Activated B cell treated with CpG ODN at 0.5 μM for 24 hours (primary cell): ENCODE results near the gene ITGA6. TPM values are rescaled to one million over a fixed set of nuclear protein-coding genes. Genes with fewer than 3 reads are reported as not detected.
A peak's percentile ranks its signal among the peaks of the same experiment; 100 is the strongest.

ENCODE experiments used
- ATAC-seq: fragments of 200-7000 bp; cut with Tn5 transposase; one replicate; pipeline ENCODE4 v1.10.0; 2021; ENCODE audit warnings: low read depth, mild to moderate bottlenecking, moderate library complexity
- CTCF ChIA-PET: fragments of 350-600 bp; sonication (Branson Sonifier 250); formaldehyde crosslinking; loops from one replicate; lab custom pipeline; 2021; ENCODE audit warnings: antibody characterized with exemption; lab: Charles Lee
- POLR2A ChIA-PET: fragments of 350-600 bp; sonication (Branson Sonifier 250); formaldehyde crosslinking; loops from one replicate; lab custom pipeline; 2021; ENCODE audit warnings: antibody characterized with exemption; lab: Charles Lee
- DNase-seq: peaks from one replicate; pipeline ENCODE4 v3.0.0; 2022
- H3K27ac Mint-ChIP-seq: one replicate; pipeline ENCODE4 v1.8.0; 2020; ENCODE audit warnings: mixed read lengths
- H3K27me3 Mint-ChIP-seq: one replicate; pipeline ENCODE4 v1.8.0; 2021; ENCODE audit warnings: mixed read lengths
- H3K36me3 Mint-ChIP-seq: one replicate; pipeline ENCODE4 v1.8.0; 2021; ENCODE audit warnings: low read depth, mixed read lengths
- H3K4me1 Mint-ChIP-seq: one replicate; pipeline ENCODE4 v1.8.0; 2021; ENCODE audit warnings: mixed read lengths
- H3K4me3 Mint-ChIP-seq: one replicate; pipeline ENCODE4 v1.8.0; 2020; ENCODE audit warnings: mild to moderate bottlenecking, mixed read lengths
- H3K9me3 Mint-ChIP-seq: one replicate; pipeline ENCODE4 v1.8.0; 2020; ENCODE audit warnings: mixed read lengths
- CTCF ChIP-seq: fragments of 200-600 bp; IDR thresholded peaks from one replicate; pipeline ENCODE4 v1.8.0; 2022; ENCODE audit warnings: antibody characterized with exemption, mild to moderate bottlenecking
- intact Hi-C: fragments of 100-400 bp; cut with micrococcal nuclease; formaldehyde crosslinking; loops from one replicate; pipeline ENCODE4 v1.15.1; 2024
- total RNA-seq: library from RNA; stranded (reverse); gene quantifications from 2 replicates; pipeline ENCODE4 v1.2.3, GENCODE V29; 2022

The ITGA6 gene
- total RNA-seq, 1 donor from 2014 or later, result 0.31 TPM

DNA sequence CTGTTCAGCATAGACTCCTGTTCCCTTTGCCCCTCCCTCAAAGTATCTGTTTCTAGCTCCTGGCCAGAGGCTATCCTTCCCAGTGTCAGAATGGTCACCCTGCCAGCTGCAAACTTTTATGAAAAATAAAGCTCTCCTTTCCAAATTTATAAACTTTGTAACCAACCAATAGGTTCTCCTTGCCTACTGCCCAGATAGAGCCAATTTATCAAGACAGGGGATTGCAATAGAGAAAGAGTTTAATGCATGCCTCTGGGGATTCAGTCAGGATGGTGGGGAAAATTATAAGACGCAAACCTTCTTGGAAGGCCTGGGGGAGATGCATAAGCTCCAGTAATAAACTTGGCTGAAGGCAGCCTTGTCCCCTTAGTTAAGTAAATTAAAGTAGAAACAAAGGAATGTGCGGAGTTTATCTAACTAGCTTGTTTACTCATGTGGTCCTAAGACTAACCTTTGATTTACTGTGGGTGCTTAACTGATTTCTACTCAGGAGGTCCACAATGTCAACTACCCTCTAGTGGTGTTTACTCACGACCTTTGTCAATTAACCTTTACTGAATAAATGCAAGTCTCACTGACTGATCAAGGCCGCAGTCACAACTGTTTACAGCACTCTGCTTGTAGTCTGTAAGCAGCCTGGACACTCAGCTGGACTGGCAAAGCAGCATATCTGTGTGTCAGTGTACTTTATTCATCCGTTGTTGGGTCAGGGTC, 85.6 kb downstream of the ITGA6 start:
- Mint-ChIP-seq H3K27me3 (no peaks in the 10 kb centered on the region), H3K27ac (peak overlapping the region; percentile 41), H3K4me3 (no peak overlapping the region), H3K4me1 (peaks cover 62% of the 10 kb centered on the region), H3K9me3 (peaks cover 8% of the 10 kb centered on the region), H3K36me3 (peaks cover 3% of the 10 kb centered on the region)
- no peak for ATAC-seq
- ChIA-PET POLR2A (interaction anchor here (0.7 kb wide), 1 partner anchor 269 kb away, joined by 3 read pairs; no protein-coding TSS in a partner anchor), CTCF (no interaction called here)
- no peak for TF ChIP-seq CTCF
- no peak for DNase-seq
- intact Hi-C loops, result no loop called here

DNA sequence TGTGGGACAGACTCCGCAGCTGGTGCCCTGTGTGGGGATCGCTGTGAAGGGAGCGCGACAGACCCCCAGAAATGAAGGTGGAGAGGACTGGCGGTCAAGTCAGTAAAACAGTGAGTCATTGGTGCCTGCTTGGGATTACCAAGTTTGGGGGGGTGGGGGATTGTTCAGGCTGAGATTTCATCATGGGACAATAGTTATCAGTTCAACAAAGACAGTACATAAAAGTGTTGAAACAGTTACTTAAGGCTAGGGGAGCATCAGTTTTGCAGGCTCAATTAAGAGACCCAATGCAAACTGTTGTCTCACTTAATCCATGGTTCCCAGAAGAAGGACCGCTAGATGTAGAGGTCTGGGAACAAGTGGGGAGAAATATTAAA, 86.1 kb downstream of the ITGA6 start:
- H3K36me3 Mint-ChIP-seq, result peaks cover 3% of the 10 kb centered on the region
- ChIA-PET POLR2A (interaction anchor here (0.7 kb wide), 1 partner anchor 270 kb away, joined by 3 read pairs; no protein-coding TSS in a partner anchor), CTCF (no interaction called here)
- H3K4me1 Mint-ChIP-seq, result peaks cover 57% of the 10 kb centered on the region
- intact Hi-C loops, result no loop called here
- no peaks in the 10 kb centered on the region for H3K27me3 Mint-ChIP-seq
- no peak overlapping the region for H3K27ac Mint-ChIP-seq
- TF ChIP-seq CTCF, result no peak
- H3K9me3 Mint-ChIP-seq, result peaks cover 8% of the 10 kb centered on the region
- ATAC-seq, result no peak
- no peak overlapping the region for H3K4me3 Mint-ChIP-seq
- no peak for DNase-seq

- TF ChIP-seq CTCF, result no peak
- H3K4me1 Mint-ChIP-seq, result peaks cover 51% of the 10 kb centered on the region
- peaks cover 10% of the 10 kb centered on the region for H3K9me3 Mint-ChIP-seq
- ChIA-PET CTCF (no interaction called here), POLR2A (interaction anchor here (0.7 kb wide), 1 partner anchor 270 kb away, joined by 3 read pairs; no protein-coding TSS in a partner anchor)
- intact Hi-C loops, result no loop called here
- H3K27ac Mint-ChIP-seq, result peak overlapping the region; percentile 75
- H3K36me3 Mint-ChIP-seq, result peaks cover 6% of the 10 kb centered on the region
- no peak for DNase-seq
- H3K4me3 Mint-ChIP-seq, result peak overlapping the region; percentile 56
- peak; percentile 65 for ATAC-seq
- no peaks in the 10 kb centered on the region for H3K27me3 Mint-ChIP-seq
Measured at GRCh38 chr2:172513935-172514586, 86.7 kb downstream of the ITGA6 start.

DNA sequence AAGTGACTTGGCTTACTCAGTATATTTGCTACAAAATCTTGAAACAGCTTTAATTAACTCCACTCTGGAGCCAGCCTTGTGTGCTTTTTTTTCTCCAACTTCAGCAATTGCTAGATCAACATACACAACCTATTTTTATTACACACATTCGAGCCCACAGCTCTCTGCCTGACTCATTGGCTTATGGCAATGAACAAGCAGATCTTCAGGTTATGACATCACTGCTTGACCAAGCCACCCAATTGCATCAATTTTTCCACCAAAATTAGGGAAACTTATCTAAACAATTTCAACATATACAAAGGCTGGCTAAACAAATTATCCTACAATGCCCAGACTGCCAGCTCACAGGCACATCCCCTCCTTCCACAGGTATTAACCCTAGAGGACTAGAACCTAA, 88.9 kb downstream of the ITGA6 start:
- peaks cover 15% of the 10 kb centered on the region for H3K36me3 Mint-ChIP-seq
- no peak for ATAC-seq
- ChIA-PET CTCF (no interaction called here), POLR2A (no interaction called here)
- intact Hi-C loops, result no loop called here
- no peaks in the 10 kb centered on the region for H3K27me3 Mint-ChIP-seq
- H3K27ac Mint-ChIP-seq, result no peak overlapping the region
- no peak for DNase-seq
- no peak overlapping the region for H3K4me3 Mint-ChIP-seq
- no peak for TF ChIP-seq CTCF
- H3K4me1 Mint-ChIP-seq, result peaks cover 29% of the 10 kb centered on the region
- peaks cover 25% of the 10 kb centered on the region for H3K9me3 Mint-ChIP-seq

DNA sequence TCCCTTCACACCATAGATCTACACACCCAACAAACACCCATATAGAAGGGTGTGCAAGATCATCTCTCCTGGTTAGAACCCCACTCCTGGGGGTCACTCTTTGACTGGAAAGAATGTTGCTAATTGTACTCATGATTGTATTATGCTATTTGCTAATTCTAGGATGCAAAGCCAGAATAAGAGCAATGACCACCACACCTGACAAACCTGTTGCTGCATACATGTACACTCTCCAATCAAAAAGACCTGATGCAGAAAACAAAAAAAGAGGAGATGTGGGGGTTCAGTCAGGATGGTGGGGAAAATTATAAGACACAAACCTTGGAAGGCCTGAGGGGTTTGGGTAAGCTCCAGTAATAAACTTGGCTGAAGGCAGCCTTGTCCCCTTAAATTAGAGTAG, 91.6 kb downstream of the ITGA6 start:
- Mint-ChIP-seq H3K36me3 (peaks cover 12% of the 10 kb centered on the region), H3K27ac (no peak overlapping the region)
- POLR2A ChIA-PET, result interaction anchor here (0.6 kb wide), 1 partner anchor 396 kb away, joined by 14 read pairs; no protein-coding TSS in a partner anchor

More for the DNA sequence above, 91.6 kb downstream of the ITGA6 start:
- TF ChIP-seq CTCF, result no peak
- DNase-seq (no peak), ATAC-seq (no peak)
- Mint-ChIP-seq H3K9me3 (peaks cover 17% of the 10 kb centered on the region), H3K4me1 (peaks cover 7% of the 10 kb centered on the region), H3K27me3 (no peaks in the 10 kb centered on the region), H3K4me3 (no peak overlapping the region)
- CTCF ChIA-PET, result no interaction called here
- intact Hi-C loops, result no loop called here
